Endothelial cell (in vitro differentiated cells): Measurements from ENCODE around the gene PRICKLE4. TPM values are rescaled to one million over a fixed set of nuclear protein-coding genes. Genes with fewer than 3 reads are reported as not detected.
A peak's percentile ranks its signal among the peaks of the same experiment; 100 is the strongest.

ENCODE experiments used
- DNase-seq: peaks from one replicate; pipeline ENCODE4 v3.0.0; 2021; ENCODE audit warnings: low spot score
- H3K27ac Mint-ChIP-seq: one replicate; pipeline ENCODE4 v1.8.0; 2021; ENCODE audit warnings: mixed read lengths, inconsistent platforms; ENCODE audit not compliant: unreplicated experiment
- H3K27me3 Mint-ChIP-seq: one replicate; pipeline ENCODE4 v1.8.0; 2021; ENCODE audit warnings: mild to moderate bottlenecking, moderate library complexity, mixed read lengths, inconsistent platforms; ENCODE audit not compliant: unreplicated experiment
- H3K36me3 Mint-ChIP-seq: one replicate; pipeline ENCODE4 v1.8.0; 2021; ENCODE audit warnings: mild to moderate bottlenecking, low read depth, mixed read lengths, inconsistent platforms; ENCODE audit not compliant: unreplicated experiment
- H3K4me1 Mint-ChIP-seq: one replicate; pipeline ENCODE4 v1.8.0; 2021; ENCODE audit warnings: mild to moderate bottlenecking, mixed read lengths, inconsistent platforms; ENCODE audit not compliant: unreplicated experiment
- H3K4me3 Mint-ChIP-seq: one replicate; pipeline ENCODE4 v1.8.0; 2021; ENCODE audit warnings: mild to moderate bottlenecking, mixed read lengths, inconsistent platforms; ENCODE audit not compliant: unreplicated experiment
- H3K9me3 Mint-ChIP-seq: one replicate; pipeline ENCODE4 v1.8.0; 2021; ENCODE audit warnings: mixed read lengths, inconsistent platforms; ENCODE audit not compliant: unreplicated experiment
- CTCF ChIP-seq: fragments of 200-600 bp; sonication (generic); IDR thresholded peaks from one replicate; pipeline ENCODE4 v1.5.0; 2021; ENCODE audit warnings: antibody characterized with exemption; ENCODE audit not compliant: unreplicated experiment
- total RNA-seq: library from RNA; stranded (reverse); fragmentation: NEBNext Ultra II Directional; extraction: Animal tissue kit (Norgen Biotek cat#: 25700); gene quantifications from one replicate; pipeline ENCODE4 v1.2.1, GENCODE V29; 2021; ENCODE audit not compliant: unreplicated experiment

The PRICKLE4 gene
- total RNA-seq, 1 donor from 2014 or later: 20.7 TPM

- DNase-seq: no peak
- Mint-ChIP-seq H3K4me1 (peaks cover 11% of the 10 kb centered on the region), H3K27me3 (no peaks in the 10 kb centered on the region), H3K9me3 (no peaks in the 10 kb centered on the region), H3K4me3 (peak overlapping the region; percentile 31), H3K27ac (no peak overlapping the region), H3K36me3 (peaks cover 40% of the 10 kb centered on the region)
- no peak for TF ChIP-seq CTCF
Measured at GRCh38 chr6:41774841-41775240, 5.7 kb upstream of the PRICKLE4 start.

GRCh38 chr6:41775293-41775882 lies 5.2 kb upstream of the PRICKLE4 start:
- Mint-ChIP-seq H3K4me3 (peak overlapping the region; percentile 15), H3K27ac (no peak overlapping the region), H3K36me3 (peaks cover 35% of the 10 kb centered on the region)

GRCh38 chr6:41777551-41778285 lies 2.9 kb upstream of the PRICKLE4 start:
- Mint-ChIP-seq H3K9me3 (no peaks in the 10 kb centered on the region), H3K4me1 (peaks cover 19% of the 10 kb centered on the region), H3K36me3 (peaks cover 21% of the 10 kb centered on the region), H3K4me3 (peak overlapping the region; percentile 19), H3K27ac (no peak overlapping the region), H3K27me3 (peaks cover 5% of the 10 kb centered on the region)
- no peak for TF ChIP-seq CTCF
- DNase-seq: no peak

More at GRCh38 chr6:41775293-41775882, 5.2 kb upstream of the PRICKLE4 start:
- TF ChIP-seq CTCF: no peak
- H3K27me3 Mint-ChIP-seq: no peaks in the 10 kb centered on the region
- H3K9me3 Mint-ChIP-seq: no peaks in the 10 kb centered on the region
- DNase-seq: no peak
- H3K4me1 Mint-ChIP-seq: peaks cover 11% of the 10 kb centered on the region

- no peak for DNase-seq
- Mint-ChIP-seq H3K27ac (peak overlapping the region; percentile 86), H3K4me1 (peaks cover 29% of the 10 kb centered on the region), H3K36me3 (peaks cover 24% of the 10 kb centered on the region), H3K27me3 (peaks cover 5% of the 10 kb centered on the region), H3K9me3 (no peaks in the 10 kb centered on the region), H3K4me3 (peak overlapping the region; percentile 97)
- no peak for TF ChIP-seq CTCF
Measured at GRCh38 chr6:41778895-41779294, 1.7 kb upstream of the PRICKLE4 start.

DNA sequence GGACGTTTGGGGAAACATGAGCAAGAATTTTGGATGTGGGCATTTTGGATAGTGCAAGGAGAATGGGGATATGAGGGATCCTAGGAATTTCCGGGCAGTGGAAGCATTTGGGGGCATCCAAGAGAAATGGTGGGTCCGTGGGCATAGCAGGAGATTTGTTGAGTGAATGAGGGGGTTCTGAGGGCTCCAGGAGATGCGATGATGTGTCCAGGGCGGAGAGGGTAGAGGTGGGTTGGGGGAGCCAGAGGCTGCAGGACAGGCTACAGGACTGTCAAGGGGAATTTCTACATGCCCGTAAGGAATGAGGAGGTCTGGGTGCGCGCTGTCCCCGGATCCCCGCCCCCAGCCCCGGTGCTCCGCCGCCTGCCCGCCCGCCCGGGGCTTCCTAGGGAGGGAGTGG lies 1.2 kb upstream of the PRICKLE4 start:
- peaks cover 5% of the 10 kb centered on the region for H3K27me3 Mint-ChIP-seq
- peaks cover 23% of the 10 kb centered on the region for H3K36me3 Mint-ChIP-seq
- H3K4me1 Mint-ChIP-seq: peaks cover 33% of the 10 kb centered on the region
- peak overlapping the region; percentile 97 for H3K4me3 Mint-ChIP-seq
- no peak for DNase-seq
- TF ChIP-seq CTCF: no peak
- H3K9me3 Mint-ChIP-seq: no peaks in the 10 kb centered on the region
- peak overlapping the region; percentile 86 for H3K27ac Mint-ChIP-seq
